HG02852 (cell line): Measurements from ENCODE around the gene KRTAP5-9.
"Not testable (repeated sequence)": the region's sequence is repeated elsewhere in the genome, so short reads cannot be mapped to it uniquely, and the experiment has no call there.

Experiments used
- ATAC-seq: cut with Tn5 transposase; IDR thresholded peaks from one replicate; pipeline ENCODE4 v1.9.1; 2021; ENCODE audit warnings: mild to moderate bottlenecking, moderate library complexity; ENCODE audit not compliant: unreplicated experiment

Gene KRTAP5-9

DNA sequence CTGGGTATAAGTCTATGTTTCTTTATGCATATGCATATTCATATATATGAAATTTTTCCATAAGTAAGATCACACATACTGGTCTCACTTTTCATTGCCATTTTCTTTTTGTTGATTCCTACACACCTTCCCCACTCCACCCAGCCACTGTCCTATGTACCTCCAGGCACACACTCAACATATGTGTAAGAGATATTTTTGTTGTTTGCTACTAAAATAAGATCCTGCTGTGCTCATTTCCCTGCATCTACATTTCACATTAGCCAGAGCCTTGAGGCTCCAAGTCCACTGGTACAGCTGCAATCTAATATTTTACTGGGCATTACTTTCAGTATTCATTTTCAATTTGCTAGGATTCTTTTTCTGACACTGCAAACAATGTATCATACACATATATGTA is 9.0 kb downstream of the KRTAP5-9 start:
- no peak for ATAC-seq

- ATAC-seq: no peak
These were observed 10.8 kb downstream of the KRTAP5-9 start for GRCh38 chr11:71558996-71559395.

DNA sequence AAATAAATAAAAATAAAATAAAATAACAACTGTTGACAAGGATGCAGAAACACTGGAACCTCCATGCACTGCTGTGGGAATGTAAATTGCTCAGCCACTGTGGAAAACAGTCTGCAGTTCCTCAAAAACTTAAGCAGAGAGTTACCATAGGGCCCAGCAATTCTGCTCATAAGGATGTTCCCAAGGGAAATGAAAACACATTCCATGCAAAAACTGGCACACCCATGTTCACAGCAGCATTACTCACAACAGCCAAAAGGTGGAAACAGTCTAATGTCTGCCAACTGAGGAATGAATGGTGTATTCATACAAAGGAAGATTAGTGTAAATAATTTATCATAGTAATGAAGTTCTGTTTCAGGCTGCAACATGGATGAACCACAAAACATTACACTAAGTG is 13.9 kb downstream of the KRTAP5-9 start:
- ATAC-seq: no peak

DNA sequence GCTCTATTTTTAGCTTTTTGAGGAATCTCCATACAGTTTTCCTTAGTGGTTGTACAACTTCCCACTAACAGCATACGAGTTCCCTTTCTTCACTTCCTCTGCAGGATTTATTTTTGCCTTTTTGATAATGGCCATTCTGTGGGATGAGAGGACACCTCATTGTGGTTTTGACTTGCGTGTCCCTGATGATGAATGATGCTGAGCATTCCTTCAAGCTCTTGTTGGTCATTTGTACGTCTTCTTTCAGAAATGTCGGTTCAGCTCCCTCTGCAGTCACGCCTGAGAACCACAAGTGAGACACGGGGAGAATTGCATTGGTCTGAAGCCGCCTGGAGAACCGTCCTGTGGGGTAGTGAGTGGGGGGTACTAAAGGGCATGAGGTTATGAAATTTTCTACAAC is 15.2 kb downstream of the KRTAP5-9 start:
- no peak for ATAC-seq

- no peak for ATAC-seq
These were observed 16.2 kb downstream of the KRTAP5-9 start for GRCh38 chr11:71564430-71564829.

DNA sequence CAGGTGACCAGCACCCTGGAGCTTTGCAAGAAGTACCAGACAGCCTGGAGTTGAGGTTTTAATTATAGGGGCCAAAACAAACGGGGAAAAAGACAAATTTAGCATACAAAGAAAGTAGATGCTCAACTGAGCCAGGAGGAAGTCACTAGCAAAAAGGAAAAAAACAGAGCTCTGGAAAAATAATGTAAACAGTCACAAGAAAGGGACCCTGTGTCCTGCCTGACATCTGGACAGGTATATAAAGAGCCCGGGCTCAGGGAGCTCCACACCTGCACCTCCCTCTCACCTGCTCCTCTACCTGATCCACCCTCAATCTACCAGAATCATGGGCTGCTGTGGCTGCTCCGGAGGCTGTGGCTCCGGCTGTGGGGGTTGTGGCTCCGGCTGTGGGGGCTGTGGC is 17.0 kb downstream of the KRTAP5-9 start, which contains the start of gene KRTAP5-10:
Gene KRTAP5-10 (plus strand): TSS at position 301 of the 400 bp plus-strand sequence. CDS start 25 bp downstream, at position 326.
- no peak for ATAC-seq

GRCh38 chr11:71566081-71566620 is 17.9 kb downstream of the KRTAP5-9 start:
- no peak for ATAC-seq

- not testable (repeated sequence) for ATAC-seq
These were observed 18.7 kb downstream of the KRTAP5-9 start for GRCh38 chr11:71566626-71567599.

DNA sequence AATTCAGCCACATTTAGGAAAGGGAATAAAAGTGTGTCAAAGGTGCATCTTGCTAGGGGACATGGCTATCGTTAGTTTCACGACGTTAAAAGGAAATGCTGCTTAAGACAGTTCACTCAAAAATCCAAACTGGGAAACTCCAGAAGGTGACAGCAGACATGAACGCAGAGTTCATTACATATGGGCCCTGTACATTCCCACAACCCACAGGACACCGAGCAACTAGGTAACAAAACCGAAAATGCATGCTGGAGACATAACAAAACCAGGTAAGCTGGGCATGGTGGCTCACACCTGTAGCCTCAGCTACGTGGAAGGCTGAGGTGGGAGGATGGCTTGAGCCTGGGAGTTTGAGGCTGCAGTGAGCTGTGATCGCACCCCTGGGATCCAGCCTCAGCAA is 19.4 kb downstream of the KRTAP5-9 start:
- not testable (repeated sequence) for ATAC-seq

DNA sequence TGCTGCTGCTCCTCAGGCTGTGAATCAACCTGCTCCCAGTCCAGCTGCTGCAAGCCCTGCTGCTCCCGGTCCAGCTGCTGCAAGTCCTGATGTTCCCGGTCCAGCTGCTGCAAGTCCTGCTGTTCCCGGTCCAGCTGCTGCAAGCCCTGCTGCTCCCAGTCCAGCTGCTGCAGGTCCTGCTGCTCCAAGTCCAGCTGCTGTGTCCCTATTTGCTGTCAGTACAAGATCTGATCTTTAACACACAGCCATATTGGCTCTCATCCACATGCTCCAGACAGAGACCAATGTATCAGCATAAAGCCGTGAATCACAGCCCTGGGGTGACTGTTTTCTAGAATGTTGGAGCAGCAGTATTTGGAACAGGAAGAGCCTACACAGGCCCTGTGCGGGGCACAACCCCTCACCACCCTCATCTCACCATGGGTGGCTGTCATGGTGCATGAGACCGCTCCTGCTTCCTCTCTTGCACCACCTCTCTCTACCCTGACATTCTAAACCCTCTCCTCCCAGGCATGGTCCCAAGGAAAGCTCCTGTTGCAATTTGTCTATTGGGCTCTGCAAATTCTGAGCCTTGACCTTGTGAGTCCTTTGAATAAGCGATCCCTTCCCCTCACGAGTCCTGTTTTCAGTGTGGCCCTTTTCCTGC is 20.6 kb downstream of the KRTAP5-9 start:
- no peak for ATAC-seq

GRCh38 chr11:71571101-71571850 is 23.1 kb downstream of the KRTAP5-9 start:
- ATAC-seq: not testable (repeated sequence)

- no peak for ATAC-seq
These were observed 24.6 kb downstream of the KRTAP5-9 start for GRCh38 chr11:71572811-71573210.

DNA sequence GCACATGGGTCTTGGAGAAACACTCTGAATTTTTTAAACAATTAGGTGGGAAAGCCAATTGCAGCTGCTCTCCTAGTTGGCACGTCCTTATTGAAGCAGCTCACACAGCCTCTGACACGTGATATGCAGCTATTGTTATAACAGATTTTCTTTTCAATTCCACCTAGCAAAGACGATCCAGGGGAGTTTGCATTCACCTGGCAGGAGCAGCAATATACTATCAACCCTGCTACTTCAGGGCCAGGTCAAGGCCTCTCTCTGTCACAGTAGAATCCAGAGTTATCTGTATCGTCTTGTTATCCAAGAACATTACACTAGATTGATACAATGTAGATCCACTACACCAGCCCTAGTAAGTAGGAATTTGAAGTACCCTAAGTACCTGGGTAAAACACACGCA is 26.2 kb downstream of the KRTAP5-9 start:
- no peak for ATAC-seq

DNA sequence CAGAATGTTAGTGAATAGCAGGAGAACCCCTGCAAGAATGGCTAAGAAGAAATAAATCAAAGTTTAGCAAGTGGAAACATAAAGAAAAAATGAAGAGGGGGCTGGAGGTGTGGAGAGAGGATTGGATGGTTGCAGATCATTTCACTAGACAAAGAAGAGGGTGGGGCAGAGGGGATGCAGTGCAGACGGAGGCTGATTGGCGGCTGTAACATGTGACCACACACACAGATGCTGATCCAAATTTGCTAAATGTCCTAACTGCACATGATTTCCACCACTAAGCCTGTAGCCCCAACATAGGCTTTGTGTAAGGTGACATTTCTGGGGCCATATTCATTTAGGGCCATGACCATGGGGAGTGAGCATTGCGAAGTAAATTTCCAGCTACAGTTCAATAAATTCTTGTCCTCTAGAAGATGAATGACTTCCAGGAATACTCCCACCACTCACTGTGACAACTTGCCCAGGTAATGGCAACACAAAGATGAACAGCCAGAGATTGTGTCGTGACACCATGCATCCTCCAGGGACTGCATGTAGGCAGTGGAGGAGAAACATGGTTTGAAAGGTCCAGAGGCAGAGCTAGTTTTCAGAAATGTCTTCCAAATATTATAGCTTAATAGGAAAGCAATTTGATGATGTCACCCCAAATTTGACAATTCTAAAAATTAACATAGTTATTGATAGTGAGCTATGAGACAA is 27.7 kb downstream of the KRTAP5-9 start:
- no peak for ATAC-seq

- not testable (repeated sequence) for ATAC-seq
These were observed 28.7 kb downstream of the KRTAP5-9 start for GRCh38 chr11:71576688-71577465.

GRCh38 chr11:71577469-71578004 is 29.3 kb downstream of the KRTAP5-9 start:
- no peak for ATAC-seq

GRCh38 chr11:71579513-71579912 is 31.3 kb downstream of the KRTAP5-9 start:
- ATAC-seq: not testable (repeated sequence)

DNA sequence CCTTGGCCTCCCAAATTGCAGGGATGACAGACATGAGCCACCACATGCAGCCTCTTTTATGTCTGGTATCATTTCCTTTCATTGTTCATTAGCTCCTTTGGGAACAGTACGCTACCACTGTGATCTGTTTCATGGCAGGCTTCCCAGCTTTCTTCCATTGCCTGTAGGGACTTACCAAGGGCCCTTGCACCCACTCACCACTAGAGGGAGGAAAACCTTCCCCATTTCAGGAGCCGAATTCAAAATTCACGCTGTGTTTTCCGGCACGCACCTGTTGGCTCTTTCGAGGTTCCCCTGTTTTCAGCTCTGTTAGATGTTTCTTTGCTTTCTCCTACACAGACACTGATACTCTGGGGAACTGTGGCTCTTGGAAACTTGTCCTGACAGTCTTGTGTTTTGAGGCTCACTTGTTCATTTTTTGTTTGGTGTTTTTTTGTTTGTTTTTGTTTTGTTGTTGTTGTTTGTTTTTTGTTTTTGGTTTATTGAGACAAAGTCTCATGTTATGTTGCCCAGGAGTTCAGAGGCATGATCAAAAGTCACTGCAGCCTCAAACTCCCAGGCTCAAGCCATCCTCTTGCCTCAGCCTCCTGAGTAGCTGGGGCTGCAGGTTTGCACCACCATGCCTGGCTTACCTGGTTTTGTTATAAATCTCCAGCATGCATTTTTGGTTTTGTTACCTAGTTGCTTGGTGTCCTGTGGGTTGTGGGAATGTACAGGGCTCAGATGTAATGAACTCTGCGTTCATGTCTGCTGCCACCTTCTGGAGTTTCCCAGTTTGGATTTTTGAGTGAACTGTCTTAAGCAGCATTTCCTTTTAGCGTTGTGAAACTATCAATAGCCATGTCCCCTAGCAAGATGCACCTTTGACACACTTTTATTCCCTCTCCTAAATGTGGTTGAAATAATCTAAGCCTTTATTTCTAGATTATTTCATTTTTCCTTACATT is 32.1 kb downstream of the KRTAP5-9 start:
- no peak for ATAC-seq
